HG02588 (cell line): ENCODE data around the gene VSTM2B.

Source experiments
- ATAC-seq: cut with Tn5 transposase; IDR thresholded peaks from one replicate; pipeline ENCODE4 v1.9.1; 2021; ENCODE audit warnings: mild to moderate bottlenecking, moderate library complexity; ENCODE audit not compliant: unreplicated experiment

VSTM2B gene

DNA sequence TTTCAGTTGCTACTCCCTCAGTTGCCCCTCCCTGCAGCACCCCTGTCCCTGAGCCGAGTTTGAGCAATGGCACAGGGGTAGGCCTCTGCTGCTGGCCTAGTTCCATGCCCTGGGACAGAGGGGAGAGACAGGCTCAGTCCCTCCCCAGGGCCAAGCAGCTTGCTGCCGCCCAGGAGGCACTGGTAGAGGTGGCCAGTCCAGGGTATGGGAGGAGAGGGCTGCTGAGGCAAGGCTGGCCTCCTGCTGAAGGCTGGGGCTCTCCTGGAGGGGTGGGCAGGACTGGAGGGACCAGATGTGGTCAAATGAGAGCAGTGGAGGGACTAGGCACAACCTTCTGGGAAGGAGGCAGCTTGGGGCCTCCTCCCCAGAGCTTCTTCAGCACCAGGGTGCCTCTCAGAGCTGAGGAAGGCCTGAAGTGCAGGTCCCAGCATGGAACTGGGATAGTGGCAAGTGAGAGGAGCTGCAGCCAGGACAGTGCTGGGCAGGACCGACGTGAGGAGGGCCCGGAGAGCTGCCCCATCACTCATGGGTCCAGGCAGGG, 29.8 kb upstream of the VSTM2B start:
- ATAC-seq: no peak

DNA sequence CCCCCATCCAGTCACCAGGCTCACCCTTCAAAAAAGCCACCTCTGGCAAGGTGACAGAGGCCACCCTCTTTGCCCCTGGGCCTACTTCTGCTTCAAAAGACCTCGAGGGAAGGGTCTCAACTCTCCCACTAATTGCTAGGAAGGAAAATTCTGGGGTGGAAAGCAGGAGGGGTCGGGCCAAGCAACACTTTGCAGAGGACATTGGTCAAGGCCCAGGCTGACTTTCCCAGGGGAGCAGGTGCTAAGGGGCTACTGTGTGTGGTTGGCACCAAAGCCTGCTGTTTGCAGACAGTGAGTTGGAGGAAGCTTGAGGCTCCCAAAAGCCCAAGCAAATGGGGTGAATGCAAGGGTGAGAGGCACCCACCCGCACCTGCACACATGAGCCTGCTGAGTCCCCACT, 28.6 kb upstream of the VSTM2B start:
- no peak for ATAC-seq

GRCh38 chr19:29497686-29498436, 27.9 kb upstream of the VSTM2B start:
- no peak for ATAC-seq

DNA sequence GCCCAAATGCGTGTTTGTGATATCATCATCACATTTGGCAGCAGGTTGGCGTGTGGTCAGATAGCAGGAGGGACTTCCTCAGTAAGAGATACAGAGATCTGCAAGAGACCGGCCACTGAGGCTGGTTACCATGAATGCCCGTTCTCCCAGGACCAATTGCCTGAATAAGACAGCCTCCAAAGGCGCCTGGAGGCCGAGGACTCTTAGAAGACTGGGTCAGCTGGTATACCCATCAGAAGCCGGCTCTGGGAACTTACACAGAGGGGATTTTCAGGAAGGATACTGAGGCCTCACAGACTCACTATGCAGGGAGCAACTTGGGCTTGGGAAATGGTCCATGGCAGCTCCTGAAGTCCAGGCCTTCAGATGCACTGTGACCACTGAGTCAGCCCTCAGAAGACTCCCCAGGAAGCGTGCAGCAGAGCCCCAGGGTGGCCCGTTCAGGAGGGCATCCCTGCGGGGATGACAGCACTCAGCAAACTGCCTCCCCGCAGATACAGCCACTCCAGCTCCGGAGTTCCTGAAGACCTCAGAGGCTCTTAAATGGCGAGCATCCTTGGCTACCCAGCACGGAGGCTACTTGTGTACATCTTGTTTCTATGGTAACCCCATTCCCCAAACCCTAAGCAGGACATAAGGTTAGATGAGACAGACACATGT, 26.4 kb upstream of the VSTM2B start:
- ATAC-seq: no peak

- ATAC-seq: no peak
Observed at GRCh38 chr19:29499921-29500590, 25.7 kb upstream of the VSTM2B start.

DNA sequence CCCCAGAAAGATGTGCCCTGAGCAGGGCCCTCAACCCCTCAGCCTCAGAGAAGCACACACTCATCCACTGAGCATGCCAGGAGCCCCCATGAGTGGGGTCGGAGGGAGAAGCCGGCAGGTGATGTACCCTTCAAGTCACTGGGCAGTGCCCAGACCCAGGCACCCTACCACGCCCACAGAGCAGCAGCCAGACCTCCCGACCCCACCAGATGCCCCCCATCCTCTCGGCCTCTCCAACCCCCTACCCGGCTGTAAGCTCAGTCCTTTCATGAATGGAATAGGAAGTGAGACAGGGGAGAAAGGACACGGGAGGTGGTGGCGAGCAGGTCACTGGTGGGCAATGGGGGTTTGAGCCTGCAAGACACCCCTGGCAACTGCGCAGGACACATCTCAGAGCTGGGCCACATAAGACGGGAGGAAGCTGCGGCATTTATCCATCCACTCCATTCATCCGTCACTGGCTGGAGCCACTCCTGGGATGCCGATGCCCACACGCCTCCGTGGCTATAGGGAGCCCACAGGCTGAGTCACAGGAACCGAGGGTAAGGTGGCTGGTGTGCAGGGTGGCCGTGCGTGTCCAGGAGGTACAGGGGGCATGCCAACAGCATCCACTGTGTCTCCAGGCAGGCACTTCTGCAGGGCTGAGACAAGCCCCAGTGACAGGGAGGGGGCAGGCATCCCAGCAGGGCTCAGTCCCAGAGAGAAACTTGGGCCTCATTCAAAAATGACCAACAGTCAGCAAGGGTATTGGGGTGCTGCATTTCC, 23.8 kb upstream of the VSTM2B start:
- no peak for ATAC-seq

GRCh38 chr19:29502581-29502850, 23.3 kb upstream of the VSTM2B start:
- ATAC-seq: no peak

GRCh38 chr19:29503140-29503758, 22.5 kb upstream of the VSTM2B start:
- ATAC-seq: no peak

GRCh38 chr19:29503785-29504184, 22.0 kb upstream of the VSTM2B start:
- ATAC-seq: no peak

- ATAC-seq: no peak
Observed at GRCh38 chr19:29504454-29504853, 21.3 kb upstream of the VSTM2B start.

GRCh38 chr19:29505097-29505824, 20.5 kb upstream of the VSTM2B start:
- no peak for ATAC-seq

GRCh38 chr19:29506619-29506911, 19.2 kb upstream of the VSTM2B start:
- ATAC-seq: no peak

GRCh38 chr19:29507081-29507860, 18.5 kb upstream of the VSTM2B start:
- no peak for ATAC-seq

DNA sequence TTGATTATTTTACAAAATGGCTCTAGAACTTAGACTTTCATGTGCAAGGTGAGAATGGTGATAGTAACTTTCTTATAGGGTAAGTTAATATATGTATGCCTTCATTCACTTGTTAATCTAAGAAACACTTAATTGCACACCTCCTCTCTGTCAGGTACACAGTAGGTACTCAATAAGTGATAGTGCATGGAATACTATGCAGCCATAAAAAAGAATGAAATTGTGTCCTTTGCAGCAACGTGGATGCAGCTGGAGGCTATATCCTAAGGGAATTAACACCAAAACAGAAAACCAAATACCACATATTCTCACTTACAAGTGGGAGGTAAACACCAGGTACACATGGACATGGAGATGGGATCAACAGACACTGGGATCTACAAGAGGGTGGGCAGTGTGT, 17.6 kb upstream of the VSTM2B start:
- no peak for ATAC-seq

DNA sequence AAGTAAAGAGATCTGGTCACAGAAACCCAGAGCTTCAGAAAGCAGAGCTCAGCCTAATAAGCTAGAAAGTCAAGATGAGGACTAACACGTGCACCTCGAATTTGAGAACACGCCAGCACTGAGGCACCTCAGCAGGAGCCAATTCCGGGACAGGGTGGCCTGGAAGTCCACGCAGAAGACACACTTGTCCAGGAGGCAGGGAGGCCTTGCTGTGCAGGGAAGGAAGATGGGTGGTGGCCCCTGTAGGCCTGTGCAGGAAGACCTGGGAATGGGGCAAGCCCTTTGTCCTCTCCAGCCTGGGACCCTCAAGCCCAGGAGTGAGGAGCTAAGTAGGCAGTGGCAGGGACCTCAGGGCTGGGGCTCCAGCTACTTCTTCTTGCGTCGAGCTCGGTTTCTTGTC, 16.3 kb upstream of the VSTM2B start:
- no peak for ATAC-seq

DNA sequence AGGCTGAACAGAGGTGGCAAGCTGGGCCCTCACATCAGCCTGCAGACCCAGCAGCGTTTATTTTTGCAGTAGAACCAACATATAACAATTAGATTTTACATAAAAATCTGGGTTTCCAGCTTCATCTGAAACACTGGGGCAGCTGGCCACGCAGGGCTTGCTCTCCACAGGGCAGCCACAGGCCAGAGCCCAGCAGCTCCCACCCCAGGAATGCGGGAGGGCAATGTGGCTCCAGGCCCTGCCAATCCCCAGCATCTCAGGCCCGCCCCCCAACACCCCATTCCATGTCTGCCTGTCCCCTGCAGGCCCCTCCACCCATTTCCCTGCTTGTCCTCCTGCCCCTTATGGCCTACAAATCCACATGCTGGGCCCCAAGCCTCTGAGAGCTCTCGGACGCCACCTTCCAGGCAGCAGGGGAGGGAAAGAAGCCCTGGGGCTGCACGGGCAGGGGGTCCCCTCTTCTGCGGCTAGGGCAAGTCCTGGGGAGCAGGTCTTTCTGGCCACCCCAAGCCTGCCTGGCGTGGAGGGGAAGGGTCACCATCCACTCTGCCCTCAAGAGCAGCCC, 15.0 kb upstream of the VSTM2B start:
- ATAC-seq: no peak

GRCh38 chr19:29511768-29512167, 14.0 kb upstream of the VSTM2B start:
- no peak for ATAC-seq

- no peak for ATAC-seq
Observed at GRCh38 chr19:29512748-29513147, 13.0 kb upstream of the VSTM2B start.

GRCh38 chr19:29514525-29515232, 11.1 kb upstream of the VSTM2B start:
- ATAC-seq: no peak
